Measurements from ENCODE around the gene ATG4A.

ATG4A gene

DNA sequence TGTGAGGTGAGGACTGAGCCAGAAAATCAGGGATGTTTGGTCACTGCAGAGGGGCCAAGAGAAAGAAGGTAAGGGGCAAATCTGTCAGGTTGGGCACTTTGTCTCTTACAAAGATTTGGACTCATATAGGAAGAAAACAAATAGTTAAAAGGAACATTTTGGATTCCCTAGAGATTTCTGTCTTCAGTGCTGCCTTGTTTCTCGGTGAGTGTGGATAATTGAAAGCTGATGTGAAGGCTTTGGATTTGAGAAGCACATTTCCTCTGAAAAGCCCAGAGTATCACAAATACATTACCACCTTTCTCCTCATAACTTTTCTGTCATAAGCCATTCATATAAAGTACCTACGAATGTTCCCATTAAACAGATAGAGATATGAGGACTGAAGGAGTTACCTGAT lies 107.5 kb downstream of the ATG4A start:
- Histone ChIP-seq H3K4ac (ENCODE audit: low read depth, low read length) (no peak overlapping the region), H4K91ac (ENCODE audit: low read depth, low read length) (no peak overlapping the region), H4K12ac (ENCODE audit: low read depth, low read length) (no peak overlapping the region), H3K14ac (ENCODE audit: low read length) (no peak overlapping the region), H3K4me1 (ENCODE audit: control insufficient read depth in 1 of 2, insufficient read depth in 2 of 2, low read length in 2 of 2) (no peaks in the 10 kb centered on the region), H2BK12ac (ENCODE audit: low read length) (no peak overlapping the region), H3K79me2 (ENCODE audit: control insufficient read depth, insufficient read depth, low read length, poor library complexity) (no peaks in the 10 kb centered on the region), H4K8ac (ENCODE audit: low read depth, low read length) (no peak overlapping the region), H2AK5ac (ENCODE audit: low read length) (no peak overlapping the region), H3K18ac (ENCODE audit: low read length) (no peak overlapping the region), H3K23ac (ENCODE audit: low read length) (no peak overlapping the region), H2BK5ac (ENCODE audit: low read depth, low read length, poor library complexity) (no peak overlapping the region), H3K27me3 (ENCODE audit: insufficient read depth, low read length) (no peaks in the 10 kb centered on the region), H3K9me3 (ENCODE audit: insufficient read depth, low read depth, low read length) (no peaks in the 10 kb centered on the region), H3K36me3 (ENCODE audit: control insufficient read depth in 1 of 2, insufficient read depth in 2 of 2, low read length in 2 of 2) (no peaks in the 10 kb centered on the region), H2BK120ac (ENCODE audit: insufficient read depth, low read length, poor library complexity) (no peak overlapping the region), H3K4me3 (ENCODE audit: low read depth, low read length) (no peak overlapping the region), H3K4me2 (ENCODE audit: low read length) (no peak overlapping the region), H3K9ac (ENCODE audit: low read length) (no peak overlapping the region), H3K79me1 (ENCODE audit: low read length) (no peaks in the 10 kb centered on the region), H3K27ac (ENCODE audit: low read depth, low read length) (no peak overlapping the region), H2AFZ (ENCODE audit: insufficient read depth, low read length, poor library complexity) (no peak overlapping the region)
- DNase-seq: no peak
- WGBS (ENCODE audit: extremely low coverage, insufficient coverage, insufficient read length): no CpG with 5 or more reads among the region's 2 CpGs

DNA sequence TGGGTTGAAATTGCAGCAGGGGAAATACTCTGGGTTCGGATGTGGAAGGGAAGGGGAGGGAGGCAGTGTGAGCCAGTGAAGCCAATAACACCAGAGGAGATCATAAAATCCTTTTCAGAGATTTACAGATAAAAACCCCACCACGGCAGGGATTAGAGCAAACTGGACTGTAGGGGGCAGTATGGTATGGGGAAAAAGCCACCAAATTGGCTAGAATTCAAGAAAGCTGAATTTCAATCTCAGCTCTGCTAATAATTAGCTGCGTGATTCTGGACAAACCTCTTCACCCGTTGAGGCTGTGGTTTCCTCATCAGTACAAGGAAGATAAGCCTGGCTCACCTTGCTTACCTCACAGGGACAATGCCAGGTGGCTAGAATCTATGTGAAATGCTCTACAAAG lies 108.1 kb downstream of the ATG4A start:
- Histone ChIP-seq H2BK5ac (ENCODE audit: low read depth, low read length, poor library complexity) (no peak overlapping the region), H3K9me3 (ENCODE audit: insufficient read depth, low read depth, low read length) (no peaks in the 10 kb centered on the region), H3K79me1 (ENCODE audit: low read length) (no peaks in the 10 kb centered on the region), H2BK12ac (ENCODE audit: low read length) (no peak overlapping the region), H3K4ac (ENCODE audit: low read depth, low read length) (no peak overlapping the region), H3K36me3 (ENCODE audit: control insufficient read depth in 1 of 2, insufficient read depth in 2 of 2, low read length in 2 of 2) (no peaks in the 10 kb centered on the region), H3K27ac (ENCODE audit: low read depth, low read length) (no peak overlapping the region), H3K79me2 (ENCODE audit: control insufficient read depth, insufficient read depth, low read length, poor library complexity) (no peaks in the 10 kb centered on the region), H3K4me2 (ENCODE audit: low read length) (no peak overlapping the region), H2AFZ (ENCODE audit: insufficient read depth, low read length, poor library complexity) (no peak overlapping the region), H3K4me1 (ENCODE audit: control insufficient read depth in 1 of 2, insufficient read depth in 2 of 2, low read length in 2 of 2) (no peaks in the 10 kb centered on the region), H4K91ac (ENCODE audit: low read depth, low read length) (no peak overlapping the region), H3K27me3 (ENCODE audit: insufficient read depth, low read length) (no peaks in the 10 kb centered on the region), H3K18ac (ENCODE audit: low read length) (no peak overlapping the region), H3K9ac (ENCODE audit: low read length) (no peak overlapping the region), H3K4me3 (ENCODE audit: low read depth, low read length) (no peak overlapping the region), H4K12ac (ENCODE audit: low read depth, low read length) (no peak overlapping the region), H3K14ac (ENCODE audit: low read length) (no peak overlapping the region), H3K23ac (ENCODE audit: low read length) (no peak overlapping the region), H2BK120ac (ENCODE audit: insufficient read depth, low read length, poor library complexity) (no peak overlapping the region), H2AK5ac (ENCODE audit: low read length) (no peak overlapping the region), H4K8ac (ENCODE audit: low read depth, low read length) (no peak overlapping the region)
- DNase-seq: peak in 1 of 2 donors; percentile 47
- no CpG with 5 or more reads among the region's 4 CpGs for WGBS (ENCODE audit: extremely low coverage, insufficient coverage, insufficient read length)

DNA sequence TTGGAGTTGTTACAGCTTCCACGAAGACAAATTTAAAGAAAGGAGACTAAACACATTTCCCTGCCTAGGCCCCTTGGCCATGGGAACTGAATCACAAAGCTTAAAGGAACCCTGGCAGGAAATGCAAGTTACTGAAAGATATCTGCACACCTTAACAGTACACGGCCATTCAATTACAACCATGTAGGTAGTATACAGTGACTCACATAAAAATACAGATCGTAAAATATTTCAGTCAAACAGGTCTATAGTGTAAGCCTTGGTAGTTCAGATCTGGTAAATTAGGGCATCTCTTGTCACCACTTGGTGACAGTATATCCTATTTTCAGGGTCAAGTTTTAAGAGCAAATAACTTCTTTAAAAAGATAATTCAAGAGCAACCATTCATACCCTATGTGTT lies 112.0 kb downstream of the ATG4A start:
- no peak overlapping the region for H3K4me3 ChIP-seq (ENCODE audit: low read depth, low read length)
- H3K36me3 ChIP-seq (ENCODE audit: control insufficient read depth in 1 of 2, insufficient read depth in 2 of 2, low read length in 2 of 2): no peaks in the 10 kb centered on the region
- no peaks in the 10 kb centered on the region for H3K27me3 ChIP-seq (ENCODE audit: insufficient read depth, low read length)
- H3K9ac ChIP-seq (ENCODE audit: low read length): no peak overlapping the region
- DNase-seq: no peak
- no peak overlapping the region for H4K8ac ChIP-seq (ENCODE audit: low read depth, low read length)
- no peak overlapping the region for H3K14ac ChIP-seq (ENCODE audit: low read length)
- no peak overlapping the region for H3K18ac ChIP-seq (ENCODE audit: low read length)
- no peak overlapping the region for H3K23ac ChIP-seq (ENCODE audit: low read length)
- no peak overlapping the region for H4K12ac ChIP-seq (ENCODE audit: low read depth, low read length)
- H2BK12ac ChIP-seq (ENCODE audit: low read length): no peak overlapping the region
- H3K4ac ChIP-seq (ENCODE audit: low read depth, low read length): no peak overlapping the region
- H3K27ac ChIP-seq (ENCODE audit: low read depth, low read length): no peak overlapping the region
- H2BK5ac ChIP-seq (ENCODE audit: low read depth, low read length, poor library complexity): no peak overlapping the region
- H3K79me1 ChIP-seq (ENCODE audit: low read length): peaks cover under 1% of the 10 kb centered on the region
- no peaks in the 10 kb centered on the region for H3K9me3 ChIP-seq (ENCODE audit: insufficient read depth, low read depth, low read length)
- H2AFZ ChIP-seq (ENCODE audit: insufficient read depth, low read length, poor library complexity): no peak overlapping the region
- H3K79me2 ChIP-seq (ENCODE audit: control insufficient read depth, insufficient read depth, low read length, poor library complexity): no peaks in the 10 kb centered on the region
- no peaks in the 10 kb centered on the region for H3K4me1 ChIP-seq (ENCODE audit: control insufficient read depth in 1 of 2, insufficient read depth in 2 of 2, low read length in 2 of 2)
- H2AK5ac ChIP-seq (ENCODE audit: low read length): no peak overlapping the region
- H3K4me2 ChIP-seq (ENCODE audit: low read length): no peak overlapping the region
- no CpG with 5 or more reads among the region's 3 CpGs for WGBS (ENCODE audit: extremely low coverage, insufficient coverage, insufficient read length)
- H4K91ac ChIP-seq (ENCODE audit: low read depth, low read length): no peak overlapping the region
- no peak overlapping the region for H2BK120ac ChIP-seq (ENCODE audit: insufficient read depth, low read length, poor library complexity)

Measured in trophoblast cell (in vitro differentiated cells and primary cell).